MM.1S (cell line): ENCODE measurements around the gene STX3.

ENCODE experiments used
- DNase-seq: peaks from one replicate; pipeline ENCODE4 v3.0.0-alpha.2; 2015
- H2AFZ ChIP-seq: fragments of 300-600 bp; sonication (generic); 2 replicates; pipeline ENCODE4 v1.6.0; 2016; ENCODE audit warnings: antibody characterized with exemption, low read length
- H3F3A ChIP-seq: fragments of 300-600 bp; sonication (generic); 2 replicates; pipeline ENCODE4 v1.6.1; 2016; ENCODE audit warnings: mild to moderate bottlenecking, antibody characterized with exemption, low read length, moderate library complexity, mixed read lengths; ENCODE audit not compliant: insufficient read depth
- H3K27ac ChIP-seq: fragments of 300-600 bp; sonication (generic); 2 replicates; pipeline ENCODE4 v1.5.1; 2016; ENCODE audit warnings: mild to moderate bottlenecking, low read length
- H3K27me3 ChIP-seq: fragments of 300-600 bp; sonication (generic); replicated peaks from 2 replicates; pipeline ENCODE4 v1.6.0; 2016; ENCODE audit warnings: low read length; ENCODE audit not compliant: insufficient read depth
- H3K36me3 ChIP-seq: fragments of 300-600 bp; sonication (generic); replicated peaks from 2 replicates; pipeline ENCODE4 v1.6.1; 2016; ENCODE audit warnings: mild to moderate bottlenecking, low read length, mixed read lengths; ENCODE audit not compliant: insufficient read depth
- H3K4me1 ChIP-seq: fragments of 300-600 bp; sonication (generic); 2 replicates; pipeline ENCODE4 v1.6.1; 2016; ENCODE audit warnings: low read length, mixed read lengths
- H3K4me2 ChIP-seq: fragments of 300-600 bp; sonication (generic); 2 replicates; pipeline ENCODE4 v1.6.0; 2016; ENCODE audit warnings: low read depth, low read length
- H3K4me3 ChIP-seq: fragments of 300-600 bp; sonication (generic); 2 replicates; pipeline ENCODE4 v1.5.1; 2016; ENCODE audit warnings: low read length, mixed read lengths
- H3K79me2 ChIP-seq: fragments of 300-600 bp; sonication (generic); 2 replicates; pipeline ENCODE4 v1.6.1; 2016; ENCODE audit warnings: mixed run types, low read length, mixed read lengths
- H3K9ac ChIP-seq: fragments of 300-600 bp; sonication (generic); 2 replicates; pipeline ENCODE4 v1.6.1; 2016; ENCODE audit warnings: low read length, mixed read lengths
- H3K9me2 ChIP-seq: fragments of 300-600 bp; sonication (generic); replicated peaks from 2 replicates; pipeline ENCODE4 v1.6.1; 2016; ENCODE audit warnings: mild to moderate bottlenecking, low read length, mixed read lengths; ENCODE audit not compliant: insufficient read depth
- H3K9me3 ChIP-seq: fragments of 300-600 bp; sonication (generic); replicated peaks from 2 replicates; pipeline ENCODE4 v1.6.1; 2016; ENCODE audit warnings: mild to moderate bottlenecking, low read length, mixed read lengths; ENCODE audit not compliant: insufficient read depth
- H4K20me1 ChIP-seq: fragments of 300-600 bp; sonication (generic); 2 replicates; pipeline ENCODE4 v1.6.1; 2016; ENCODE audit warnings: mild to moderate bottlenecking, low read length, moderate library complexity, mixed read lengths; ENCODE audit not compliant: insufficient read depth
- EZH2 ChIP-seq: fragments of 300-600 bp; sonication (generic); optimal IDR thresholded peaks from 2 replicates; pipeline ENCODE3; 2017; ENCODE audit warnings: low read depth, mild to moderate bottlenecking, antibody characterized with exemption, low read length, mixed read lengths
- EZH2phosphoT487 ChIP-seq: fragments of 300-600 bp; sonication (generic); IDR thresholded peaks from 2 replicates; pipeline ENCODE4 v1.6.1; 2018; ENCODE audit warnings: antibody characterized with exemption, low read length
- TF ChIP-seq, protein P1 (sequence below): fragments of 300-600 bp; sonication (generic); IDR thresholded peaks from 2 replicates; pipeline ENCODE4 v1.5.1; 2016; ENCODE audit warnings: antibody characterized with exemption, low read length, mixed read lengths

STX3 gene

GRCh38 chr11:59771605-59772004 is 16.4 kb downstream of the STX3 start:
- Histone ChIP-seq H3F3A (no peaks in the 10 kb centered on the region), H3K4me1 (no peaks in the 10 kb centered on the region), H3K27me3 (no peaks in the 10 kb centered on the region), H3K27ac (no peak overlapping the region), H2AFZ (no peak overlapping the region), H3K4me3 (no peak overlapping the region), H3K4me2 (no peak overlapping the region), H3K36me3 (no peaks in the 10 kb centered on the region), H3K79me2 (peaks cover 47% of the 10 kb centered on the region), H4K20me1 (no peaks in the 10 kb centered on the region), H3K9me3 (no peaks in the 10 kb centered on the region), H3K9me2 (no peaks in the 10 kb centered on the region), H3K9ac (no peak overlapping the region)
- DNase-seq = no peak
- TF ChIP-seq EZH2phosphoT487 (no peak), EZH2 (no peak)
- TF ChIP-seq, protein P1, sequence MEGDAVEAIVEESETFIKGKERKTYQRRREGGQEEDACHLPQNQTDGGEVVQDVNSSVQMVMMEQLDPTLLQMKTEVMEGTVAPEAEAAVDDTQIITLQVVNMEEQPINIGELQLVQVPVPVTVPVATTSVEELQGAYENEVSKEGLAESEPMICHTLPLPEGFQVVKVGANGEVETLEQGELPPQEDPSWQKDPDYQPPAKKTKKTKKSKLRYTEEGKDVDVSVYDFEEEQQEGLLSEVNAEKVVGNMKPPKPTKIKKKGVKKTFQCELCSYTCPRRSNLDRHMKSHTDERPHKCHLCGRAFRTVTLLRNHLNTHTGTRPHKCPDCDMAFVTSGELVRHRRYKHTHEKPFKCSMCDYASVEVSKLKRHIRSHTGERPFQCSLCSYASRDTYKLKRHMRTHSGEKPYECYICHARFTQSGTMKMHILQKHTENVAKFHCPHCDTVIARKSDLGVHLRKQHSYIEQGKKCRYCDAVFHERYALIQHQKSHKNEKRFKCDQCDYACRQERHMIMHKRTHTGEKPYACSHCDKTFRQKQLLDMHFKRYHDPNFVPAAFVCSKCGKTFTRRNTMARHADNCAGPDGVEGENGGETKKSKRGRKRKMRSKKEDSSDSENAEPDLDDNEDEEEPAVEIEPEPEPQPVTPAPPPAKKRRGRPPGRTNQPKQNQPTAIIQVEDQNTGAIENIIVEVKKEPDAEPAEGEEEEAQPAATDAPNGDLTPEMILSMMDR = no peak

DNA sequence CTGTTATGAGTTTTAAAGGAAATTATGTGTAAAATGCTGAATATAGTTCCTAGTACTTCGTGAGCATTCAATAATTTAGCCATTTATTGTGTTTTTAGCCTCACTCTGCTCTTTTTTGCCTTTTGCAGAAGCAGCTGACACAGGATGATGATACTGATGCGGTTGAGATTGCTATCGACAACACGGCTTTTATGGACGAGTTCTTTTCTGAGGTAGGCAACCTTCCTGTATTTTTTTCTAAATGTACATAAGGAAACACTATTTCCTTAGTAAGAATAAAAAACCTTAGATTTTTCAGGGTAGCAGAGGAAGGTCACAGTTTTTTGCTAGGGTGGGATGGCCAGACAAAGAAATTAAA is 17.9 kb downstream of the STX3 start:
- Histone ChIP-seq H2AFZ (no peak overlapping the region), H3F3A (no peaks in the 10 kb centered on the region), H3K79me2 (peaks cover 32% of the 10 kb centered on the region), H3K4me3 (no peak overlapping the region), H3K27me3 (no peaks in the 10 kb centered on the region), H3K9ac (no peak overlapping the region), H3K4me2 (no peak overlapping the region), H3K9me2 (no peaks in the 10 kb centered on the region), H3K9me3 (no peaks in the 10 kb centered on the region), H3K4me1 (no peaks in the 10 kb centered on the region), H3K36me3 (no peaks in the 10 kb centered on the region; the same call in 1 of the 2 replicates), H3K27ac (no peak overlapping the region), H4K20me1 (no peaks in the 10 kb centered on the region)
- TF ChIP-seq EZH2 (no peak), EZH2phosphoT487 (no peak)
- TF ChIP-seq, protein P1 = no peak
- DNase-seq = no peak

GRCh38 chr11:59776210-59777066 is 21.3 kb downstream of the STX3 start:
- no peaks in the 10 kb centered on the region for H3K9me2 ChIP-seq
- TF ChIP-seq EZH2 (no peak), EZH2phosphoT487 (no peak)
- TF ChIP-seq, protein P1 = no peak
- H3K9ac ChIP-seq = no peak overlapping the region
- no peaks in the 10 kb centered on the region for H3K9me3 ChIP-seq
- H3K27me3 ChIP-seq = no peaks in the 10 kb centered on the region
- H3K27ac ChIP-seq = no peak overlapping the region
- no peak overlapping the region for H3K4me2 ChIP-seq
- 0 out of 2 replicates have a peak, but pooled peaks cover 1% of the 10 kb centered on the region for H3K79me2 ChIP-seq
- no peaks in the 10 kb centered on the region for H4K20me1 ChIP-seq
- no peak for DNase-seq
- H3K36me3 ChIP-seq = no peaks in the 10 kb centered on the region; the same call in 1 of the 2 replicates
- no peak overlapping the region for H2AFZ ChIP-seq
- H3F3A ChIP-seq = no peaks in the 10 kb centered on the region
- no peak overlapping the region for H3K4me3 ChIP-seq
- no peaks in the 10 kb centered on the region for H3K4me1 ChIP-seq
